Keratinocyte (primary cell): ENCODE data around the gene SWAP70.

ENCODE experiments used
- EZH2 ChIP-seq: IDR thresholded peaks from one replicate; pipeline ENCODE4 v1.6.1; 2012; ENCODE audit warnings: inconsistent platforms, mild to moderate bottlenecking, low read length, moderate library complexity
- TF ChIP-seq, protein P1 (sequence below), 3 experiments: IDR thresholded peaks in 1 of 3; conservative IDR thresholded peaks in 1 of 3; optimal IDR thresholded peaks in 1 of 3; 2 replicates in 2 of 3; 3 replicates in 1 of 3; pipeline versions ENCODE3 to v1.5.1; 2011; ENCODE audit warnings: low read length in 3 of 3, mild to moderate bottlenecking in 3 of 3, moderate library complexity in 2 of 3, control low read depth in 1 of 3, inconsistent platforms in 1 of 3; ENCODE audit not compliant: insufficient read depth in 2 of 3; ENCODE audit errors: extremely low read depth in 1 of 3

- TF ChIP-seq, protein P1, sequence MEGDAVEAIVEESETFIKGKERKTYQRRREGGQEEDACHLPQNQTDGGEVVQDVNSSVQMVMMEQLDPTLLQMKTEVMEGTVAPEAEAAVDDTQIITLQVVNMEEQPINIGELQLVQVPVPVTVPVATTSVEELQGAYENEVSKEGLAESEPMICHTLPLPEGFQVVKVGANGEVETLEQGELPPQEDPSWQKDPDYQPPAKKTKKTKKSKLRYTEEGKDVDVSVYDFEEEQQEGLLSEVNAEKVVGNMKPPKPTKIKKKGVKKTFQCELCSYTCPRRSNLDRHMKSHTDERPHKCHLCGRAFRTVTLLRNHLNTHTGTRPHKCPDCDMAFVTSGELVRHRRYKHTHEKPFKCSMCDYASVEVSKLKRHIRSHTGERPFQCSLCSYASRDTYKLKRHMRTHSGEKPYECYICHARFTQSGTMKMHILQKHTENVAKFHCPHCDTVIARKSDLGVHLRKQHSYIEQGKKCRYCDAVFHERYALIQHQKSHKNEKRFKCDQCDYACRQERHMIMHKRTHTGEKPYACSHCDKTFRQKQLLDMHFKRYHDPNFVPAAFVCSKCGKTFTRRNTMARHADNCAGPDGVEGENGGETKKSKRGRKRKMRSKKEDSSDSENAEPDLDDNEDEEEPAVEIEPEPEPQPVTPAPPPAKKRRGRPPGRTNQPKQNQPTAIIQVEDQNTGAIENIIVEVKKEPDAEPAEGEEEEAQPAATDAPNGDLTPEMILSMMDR (optimal IDR thresholded peaks at IDR 0.05 in 1 of 3, IDR thresholded peaks at IDR 0.05 in 1 of 3, conservative IDR thresholded peaks at IDR 0.05 in 1 of 3; ENCODE audit: extremely low read depth in 1 of 3, insufficient read depth in 2 of 3, low read length in 3 of 3) = no peak
- TF ChIP-seq EZH2 = no peak
These were observed 20.1 kb upstream of the SWAP70 start for GRCh38 chr11:9643751-9644150.
